GM10266 (cell line): ENCODE results near the gene ADGRG3.

Source experiments
- DNase-seq: peaks from one replicate; pipeline ENCODE4 v3.0.0; 2012; ENCODE audit errors: extremely low spot score
- TF ChIP-seq, protein P1 (sequence below): IDR thresholded peaks from 2 replicates; pipeline ENCODE4 v1.5.1; 2012; ENCODE audit warnings: mild to moderate bottlenecking, low read depth; ENCODE audit not compliant: control insufficient read depth, insufficient read depth; ENCODE audit errors: missing control alignments

ADGRG3 gene

DNA sequence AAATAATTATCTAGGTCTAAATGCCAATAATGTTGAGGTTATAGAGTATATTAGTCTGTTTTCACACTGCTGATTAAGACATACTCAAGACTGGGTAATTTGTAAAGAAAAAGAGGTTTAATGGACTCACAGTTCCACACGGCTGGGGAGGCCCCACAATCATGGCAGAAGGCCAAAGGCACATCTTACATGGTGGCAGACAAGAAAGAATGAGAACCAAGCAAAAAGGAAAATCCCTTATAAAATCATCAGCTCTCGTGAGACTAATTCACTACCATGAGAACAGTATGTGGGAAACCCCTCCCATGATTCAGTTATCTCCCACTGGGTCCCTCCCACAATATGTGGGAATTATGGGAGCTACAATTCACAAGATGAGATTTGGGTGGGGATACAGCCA lies 64.6 kb downstream of the ADGRG3 start:
- TF ChIP-seq, protein P1, sequence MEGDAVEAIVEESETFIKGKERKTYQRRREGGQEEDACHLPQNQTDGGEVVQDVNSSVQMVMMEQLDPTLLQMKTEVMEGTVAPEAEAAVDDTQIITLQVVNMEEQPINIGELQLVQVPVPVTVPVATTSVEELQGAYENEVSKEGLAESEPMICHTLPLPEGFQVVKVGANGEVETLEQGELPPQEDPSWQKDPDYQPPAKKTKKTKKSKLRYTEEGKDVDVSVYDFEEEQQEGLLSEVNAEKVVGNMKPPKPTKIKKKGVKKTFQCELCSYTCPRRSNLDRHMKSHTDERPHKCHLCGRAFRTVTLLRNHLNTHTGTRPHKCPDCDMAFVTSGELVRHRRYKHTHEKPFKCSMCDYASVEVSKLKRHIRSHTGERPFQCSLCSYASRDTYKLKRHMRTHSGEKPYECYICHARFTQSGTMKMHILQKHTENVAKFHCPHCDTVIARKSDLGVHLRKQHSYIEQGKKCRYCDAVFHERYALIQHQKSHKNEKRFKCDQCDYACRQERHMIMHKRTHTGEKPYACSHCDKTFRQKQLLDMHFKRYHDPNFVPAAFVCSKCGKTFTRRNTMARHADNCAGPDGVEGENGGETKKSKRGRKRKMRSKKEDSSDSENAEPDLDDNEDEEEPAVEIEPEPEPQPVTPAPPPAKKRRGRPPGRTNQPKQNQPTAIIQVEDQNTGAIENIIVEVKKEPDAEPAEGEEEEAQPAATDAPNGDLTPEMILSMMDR, result no peak
- no peak for DNase-seq

DNA sequence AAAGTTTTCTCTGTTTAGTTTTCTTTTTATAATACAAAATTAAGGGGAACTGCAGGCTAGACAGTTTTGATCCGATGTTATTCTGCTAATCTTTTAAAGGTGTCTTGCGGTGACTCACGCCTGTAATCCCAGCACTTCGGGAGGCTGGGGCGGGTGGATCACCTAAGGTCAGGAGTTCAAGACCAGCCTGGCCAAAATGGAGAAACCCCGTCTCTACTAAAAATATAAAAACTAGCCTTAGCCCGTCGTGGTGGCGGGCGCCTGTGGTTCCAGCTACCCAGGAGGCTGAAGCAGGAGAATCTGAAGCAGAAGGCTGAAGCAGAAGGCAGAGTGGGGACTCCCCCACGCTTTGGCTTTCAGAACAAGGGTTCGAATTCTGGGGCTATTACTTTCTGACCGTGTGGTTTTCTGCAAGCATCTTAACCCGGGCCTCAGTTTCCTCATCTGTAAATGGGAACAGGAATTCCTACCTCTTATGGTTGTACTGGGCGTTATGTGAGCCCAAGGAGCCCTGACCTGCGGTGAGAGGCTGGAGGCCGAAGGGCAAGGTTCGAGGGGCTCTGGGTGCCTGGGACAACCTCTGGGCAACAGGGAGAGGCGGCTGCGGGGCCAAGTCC lies 66.3 kb downstream of the ADGRG3 start:
- DNase-seq, result no peak
- TF ChIP-seq, protein P1, result no peak

DNA sequence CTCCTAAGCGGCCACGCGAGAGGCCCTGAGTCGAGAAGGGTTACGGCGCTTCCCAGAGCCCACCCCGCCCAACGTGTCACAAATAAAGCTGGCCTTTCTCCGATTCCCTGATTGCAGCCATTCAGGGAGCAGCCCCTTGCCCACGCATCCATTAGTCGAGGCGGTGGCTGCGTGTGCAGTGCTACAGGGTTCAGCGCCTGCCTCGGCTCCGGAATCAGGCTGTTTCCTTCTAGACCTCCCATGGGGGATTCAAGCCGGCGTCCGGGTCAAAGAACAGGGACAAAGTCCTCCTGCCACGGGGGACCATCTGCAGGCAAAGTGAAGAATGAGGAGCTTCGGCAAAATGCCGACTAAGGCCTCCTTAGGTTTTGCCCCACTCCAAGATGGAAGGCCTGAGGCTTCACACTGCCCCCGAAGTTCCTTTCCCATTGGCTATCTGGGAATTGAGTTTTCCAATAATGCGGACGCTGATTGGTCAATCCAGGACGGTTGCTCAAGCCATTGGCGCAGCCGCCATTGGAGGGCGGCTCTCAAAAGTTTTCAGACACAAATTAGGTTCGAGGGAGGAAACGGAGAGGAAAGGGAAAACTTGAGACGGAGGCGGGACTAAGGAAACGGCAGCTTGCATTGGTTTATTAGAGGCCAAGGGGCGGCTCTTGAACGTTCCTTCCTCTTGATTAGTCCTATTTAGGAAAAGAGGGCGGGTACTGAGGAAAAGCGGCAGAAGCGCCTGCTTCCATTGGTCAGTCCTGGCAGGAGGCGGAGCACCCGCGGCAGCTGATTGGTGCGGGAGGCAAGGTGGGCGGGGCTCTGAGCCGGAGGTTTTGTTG lies 67.0 kb downstream of the ADGRG3 start:
- DNase-seq, result peak; percentile 98
- TF ChIP-seq, protein P1, result no peak

DNA sequence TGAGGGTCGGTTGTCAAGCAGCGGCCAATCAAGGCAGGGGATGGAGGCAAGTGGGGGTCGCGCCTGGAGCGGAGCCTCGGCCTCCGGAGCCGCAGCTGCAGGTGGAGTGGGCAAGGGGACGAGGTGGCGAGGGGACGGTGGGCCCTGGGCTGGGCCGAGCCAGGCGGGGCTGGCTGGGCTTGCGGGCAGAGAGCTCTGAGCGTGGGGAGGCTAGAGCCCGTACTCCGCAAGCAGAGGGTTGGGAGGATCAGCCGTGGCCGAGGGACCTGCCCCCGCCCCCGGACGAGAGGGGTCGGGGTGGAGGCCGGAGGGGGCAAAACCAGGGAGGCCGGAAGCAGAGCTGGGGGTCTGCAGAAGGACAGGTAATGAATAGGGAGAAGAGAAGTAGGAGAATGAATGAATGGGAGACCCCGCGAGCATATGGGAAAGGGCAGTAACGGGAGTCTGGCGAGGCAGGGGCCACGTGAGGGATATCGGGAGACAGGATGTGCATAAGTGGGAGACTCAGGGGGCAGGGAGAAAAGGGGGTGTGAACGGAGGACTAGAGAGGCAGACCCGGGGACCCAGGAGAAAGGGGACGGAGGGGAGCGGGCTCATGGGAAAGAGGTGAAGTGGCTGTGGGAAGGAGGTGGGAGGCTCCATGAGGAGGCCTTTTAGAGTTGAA lies 67.8 kb downstream of the ADGRG3 start, which contains the start of gene KATNB1:
Gene KATNB1 (plus strand): TSS at position 16 of the 664 bp plus-strand sequence. CDS start 1,474 bp downstream, outside the sequence.
- DNase-seq, result no peak
- TF ChIP-seq, protein P1, result no peak

DNA sequence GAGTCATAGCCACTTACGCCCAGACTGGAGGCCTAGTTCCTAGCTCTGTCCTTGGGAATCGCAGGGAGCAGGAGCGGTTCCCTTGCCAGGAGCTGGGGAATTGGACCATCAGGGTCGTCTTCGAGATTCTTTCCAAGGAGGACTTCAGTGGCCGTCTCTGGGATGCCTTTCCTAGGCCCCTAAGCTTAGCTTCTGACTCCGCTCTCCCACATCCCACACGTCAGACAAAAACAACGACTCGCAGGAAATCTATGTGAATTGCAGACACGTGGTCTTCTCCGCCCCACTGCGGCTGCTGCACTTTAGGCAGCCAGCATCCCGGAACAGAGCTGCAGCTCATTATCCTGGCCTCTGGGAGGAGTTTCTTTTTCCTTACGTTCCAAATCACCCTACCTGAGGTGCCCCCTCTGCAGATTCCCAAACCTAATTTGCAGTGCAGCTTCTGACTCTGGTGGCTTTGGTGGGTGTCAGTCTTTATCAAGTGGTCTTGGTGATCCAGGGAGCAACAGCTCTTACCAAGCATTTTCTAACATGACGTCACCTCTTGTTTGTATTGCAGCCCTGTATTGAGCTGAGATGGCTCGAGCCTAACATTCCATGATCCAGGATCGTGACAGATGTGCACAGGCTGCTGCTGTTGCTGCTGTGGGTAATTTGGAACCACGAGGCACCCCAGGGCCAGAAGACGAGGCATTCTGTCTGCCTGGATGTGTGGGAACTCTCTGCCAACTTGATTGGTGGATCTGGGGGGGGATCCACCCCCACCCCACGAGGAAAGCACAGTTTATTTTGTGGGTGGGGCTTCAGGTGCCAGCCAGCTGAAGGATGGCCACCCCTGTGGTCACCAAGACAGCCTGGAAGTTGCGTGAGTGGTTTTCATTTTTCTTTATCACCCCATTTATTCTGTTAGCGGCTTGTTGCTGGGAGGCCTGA lies 68.6 kb downstream of the ADGRG3 start:
- TF ChIP-seq, protein P1, result peak; percentile 19
- no peak for DNase-seq

DNA sequence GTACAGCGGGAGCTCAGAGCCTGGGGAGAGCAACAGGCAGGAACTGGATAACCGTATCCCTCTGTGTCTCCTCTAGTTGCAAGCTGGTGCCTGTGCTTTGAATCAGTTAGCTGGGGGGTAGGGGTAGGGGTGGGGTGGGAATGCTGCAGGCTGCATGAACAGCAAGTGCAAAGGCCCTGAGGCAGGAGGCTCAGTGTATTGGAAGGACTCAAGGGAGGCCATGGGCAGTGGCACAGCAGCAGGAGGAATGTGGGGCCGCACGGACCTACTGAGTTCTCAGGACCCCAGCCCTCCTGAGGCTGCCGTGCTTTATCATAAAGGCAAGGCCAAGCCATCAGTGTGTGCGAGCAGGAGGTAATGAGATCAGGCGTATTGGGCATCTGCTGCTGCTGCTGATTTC lies 70.7 kb downstream of the ADGRG3 start:
- DNase-seq, result no peak
- TF ChIP-seq, protein P1, result no peak
